HG02763 (cell line): ENCODE measurements around the gene CCDC18.
"Not testable (repeated sequence)": the region's sequence is repeated elsewhere in the genome, so short reads cannot be mapped to it uniquely, and the experiment has no call there.

ENCODE experiments used
- ATAC-seq: cut with Tn5 transposase; IDR thresholded peaks from one replicate; pipeline ENCODE4 v1.9.1; 2021; ENCODE audit warnings: mild to moderate bottlenecking, moderate library complexity; ENCODE audit not compliant: unreplicated experiment

The CCDC18 gene

DNA sequence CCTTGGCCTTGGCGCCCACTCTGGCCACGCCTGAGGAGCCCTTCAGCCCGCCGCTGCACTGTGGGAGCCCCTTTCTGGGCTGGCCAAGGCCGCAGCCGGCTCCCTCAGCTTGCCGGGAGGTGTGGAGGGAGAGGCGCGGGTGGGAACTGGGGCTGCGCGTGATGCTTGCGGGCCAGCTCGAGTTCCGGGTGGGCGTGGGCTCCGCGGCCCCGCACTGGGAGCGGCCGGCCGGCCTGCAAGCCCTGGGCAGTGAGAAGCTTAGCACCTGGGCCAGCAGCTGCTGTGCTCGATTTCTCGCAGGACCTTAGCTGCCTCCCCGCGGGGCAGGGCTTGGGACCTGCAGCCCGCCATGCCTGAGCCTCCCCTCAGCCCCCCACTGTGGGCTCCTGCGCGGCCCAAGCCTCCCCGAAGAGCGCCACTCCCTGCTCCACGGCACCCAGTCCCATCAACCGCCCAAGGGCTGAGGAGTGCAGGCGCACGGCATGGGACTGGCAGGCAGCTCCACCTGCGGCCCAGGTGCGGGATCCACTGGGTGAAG, 10.3 kb upstream of the CCDC18 start:
- ATAC-seq: not testable (repeated sequence)

DNA sequence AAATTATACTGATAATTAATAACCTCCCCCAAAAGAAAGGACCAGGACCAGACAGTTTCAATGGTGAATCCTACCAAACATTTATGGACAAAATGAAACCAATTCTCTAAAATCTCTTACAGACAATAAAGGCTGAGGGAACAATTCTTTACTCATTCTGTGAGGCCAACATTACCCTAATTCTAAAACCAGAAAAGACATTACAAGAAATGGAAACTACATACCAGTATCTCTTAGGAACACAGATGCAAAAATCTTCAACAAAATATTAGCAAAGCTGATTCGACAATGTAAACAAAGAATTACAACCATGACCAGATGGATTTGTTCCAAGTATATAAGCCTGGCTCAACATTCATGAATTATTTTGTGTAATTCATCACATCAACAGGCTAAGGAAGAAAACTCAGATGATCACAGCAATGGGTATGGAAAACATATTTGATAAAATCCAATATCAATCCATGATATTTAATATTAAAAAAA, 8.9 kb upstream of the CCDC18 start:
- no peak for ATAC-seq

- ATAC-seq: no peak
Measured at GRCh38 chr1:93172778-93173177, 7.7 kb upstream of the CCDC18 start.

- ATAC-seq: not testable (repeated sequence)
Measured at GRCh38 chr1:93174638-93175037, 5.9 kb upstream of the CCDC18 start.

GRCh38 chr1:93177991-93178390, 2.5 kb upstream of the CCDC18 start:
- ATAC-seq: no peak

DNA sequence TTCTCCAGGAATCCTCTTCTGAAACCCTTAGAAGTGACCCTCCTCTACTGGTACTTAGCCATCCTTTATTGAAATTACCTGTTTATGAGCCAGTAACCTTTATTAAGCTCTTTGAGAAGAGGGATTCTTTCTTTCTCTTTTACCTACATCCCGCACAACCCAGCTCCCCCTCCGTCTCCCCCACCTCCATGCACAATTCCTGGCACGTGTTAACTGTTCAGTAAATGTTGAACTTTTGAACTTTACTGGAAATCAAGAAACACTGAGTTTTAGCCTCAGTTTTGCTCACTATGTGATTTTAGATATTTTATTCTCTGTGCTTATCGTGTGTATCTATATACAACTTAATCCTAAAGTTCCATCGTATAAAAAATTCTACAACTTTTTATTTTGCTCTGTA, 2.1 kb upstream of the CCDC18 start:
- no peak for ATAC-seq

GRCh38 chr1:93179886-93180722, 420 bp upstream of the CCDC18 start, which contains the start of gene TMED5:
TSS of gene TMED5 (minus strand) at chr1:93180413. CDS start at chr1:93180242, 171 bp downstream.
- peak; percentile 86 for ATAC-seq

GRCh38 chr1:93186667-93187066, 6.1 kb downstream of the CCDC18 start:
- ATAC-seq: no peak

DNA sequence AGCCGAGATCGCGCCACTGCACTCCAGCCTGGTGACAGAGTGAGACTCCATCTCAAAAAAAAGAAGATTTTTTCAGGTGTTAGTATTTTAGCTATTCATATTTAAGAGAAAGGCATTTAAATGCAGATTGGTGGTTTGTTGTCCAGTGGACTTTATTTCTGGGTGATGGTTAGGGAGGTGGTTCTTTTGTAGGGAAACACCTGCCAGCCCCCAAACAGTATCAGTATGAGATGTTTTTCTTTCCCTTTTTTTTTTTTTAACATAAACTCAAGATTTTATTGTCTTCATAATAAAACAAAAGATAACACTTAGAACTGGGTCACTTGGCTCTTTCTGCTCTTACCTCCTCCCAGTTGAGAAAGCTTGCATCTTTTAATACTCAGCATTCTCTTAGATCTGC, 9.9 kb downstream of the CCDC18 start:
- no peak for ATAC-seq

DNA sequence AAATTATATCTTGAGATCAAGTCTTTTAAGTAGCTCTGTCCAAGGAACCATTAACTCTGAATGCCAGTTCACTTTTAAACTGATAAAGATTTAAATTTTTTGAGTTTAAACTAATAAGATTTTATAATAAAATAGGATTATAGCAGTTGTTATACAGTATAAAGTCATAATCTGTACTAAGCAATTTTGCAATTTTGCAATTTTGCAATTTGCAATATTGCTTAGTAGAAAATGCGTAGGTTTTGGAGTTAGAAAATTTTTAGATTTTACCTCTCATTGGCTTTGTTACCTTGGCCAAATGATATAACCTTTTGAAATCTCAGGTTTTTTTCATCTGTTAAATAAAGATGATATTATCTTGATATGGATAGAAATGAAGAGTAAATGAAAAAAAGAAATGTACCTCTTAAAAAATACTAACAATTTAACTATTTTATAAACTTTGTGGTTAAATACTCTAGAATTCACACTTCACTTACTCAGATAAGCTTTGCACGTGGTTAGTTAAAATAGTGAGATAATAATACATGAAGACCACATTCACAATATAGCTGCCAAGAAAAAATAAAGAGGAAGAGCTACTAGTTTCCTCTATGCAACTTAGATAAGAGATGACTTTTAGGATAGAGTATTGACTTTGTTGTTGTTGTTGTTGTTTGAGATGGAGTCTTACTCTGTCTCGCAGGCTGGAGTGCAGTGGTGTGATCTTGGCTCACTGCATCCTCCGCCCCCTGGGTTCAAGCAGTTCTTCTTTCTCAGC, 13.9 kb downstream of the CCDC18 start:
- no peak for ATAC-seq

DNA sequence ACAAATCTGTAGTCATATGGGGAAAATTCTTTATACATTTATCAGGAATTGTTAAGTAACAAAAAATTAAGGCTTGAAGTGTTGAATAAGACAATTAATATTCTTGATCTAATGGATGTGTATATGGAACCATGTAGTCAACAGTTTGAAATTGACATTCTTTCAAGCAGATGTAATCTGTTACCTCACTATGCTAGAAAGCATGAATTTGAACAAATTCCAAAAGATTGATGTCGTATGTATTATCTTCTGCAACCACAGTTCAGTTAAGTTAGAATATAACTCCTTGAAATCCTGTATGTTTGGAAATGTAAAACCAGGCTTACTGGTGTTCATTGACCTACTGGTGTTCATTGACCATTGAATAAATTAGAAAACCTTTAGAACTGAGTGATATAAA, 16.1 kb downstream of the CCDC18 start:
- no peak for ATAC-seq

DNA sequence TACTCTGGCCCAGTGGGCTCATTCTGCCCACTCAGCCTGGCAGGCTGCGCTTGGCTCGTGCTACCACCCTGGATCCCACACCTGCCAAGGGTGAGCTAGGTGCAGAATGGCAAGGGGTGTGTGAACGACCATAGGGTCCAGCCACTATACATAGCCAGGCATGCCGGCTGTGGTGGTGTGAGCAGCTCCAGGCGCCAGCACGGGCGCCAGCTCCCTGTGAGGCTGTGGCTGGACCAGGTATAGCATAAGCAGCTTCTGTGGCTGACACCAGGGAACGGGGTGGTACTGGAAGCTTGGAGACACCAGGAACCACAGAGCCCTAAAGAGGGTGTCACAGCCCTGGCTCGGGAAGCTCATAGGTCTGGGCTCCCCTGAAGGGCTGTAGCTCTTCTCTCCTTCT, 18.6 kb downstream of the CCDC18 start:
- no peak for ATAC-seq

- no peak for ATAC-seq
Measured at GRCh38 chr1:93200086-93200620, 19.6 kb downstream of the CCDC18 start.

DNA sequence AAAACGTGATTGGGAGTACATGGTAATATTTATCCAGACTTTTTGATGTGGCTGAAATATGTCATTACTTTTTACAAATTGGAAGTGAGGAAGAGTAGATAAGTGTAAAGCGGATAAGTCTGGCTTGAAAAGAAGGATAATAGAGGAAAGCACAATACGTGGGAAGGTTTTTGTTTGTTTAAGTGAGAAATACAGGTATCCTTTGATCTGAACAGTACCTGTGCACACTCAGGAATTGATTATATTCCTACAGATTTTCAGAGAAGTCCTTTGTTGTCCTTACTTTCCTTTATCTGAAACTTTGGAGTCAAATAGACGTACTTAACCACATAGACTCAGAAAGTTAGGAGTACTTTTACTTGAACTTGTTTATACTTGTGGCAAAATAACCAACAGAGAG, 20.2 kb downstream of the CCDC18 start:
- no peak for ATAC-seq

GRCh38 chr1:93205892-93206566, 25.5 kb downstream of the CCDC18 start:
- no peak for ATAC-seq

DNA sequence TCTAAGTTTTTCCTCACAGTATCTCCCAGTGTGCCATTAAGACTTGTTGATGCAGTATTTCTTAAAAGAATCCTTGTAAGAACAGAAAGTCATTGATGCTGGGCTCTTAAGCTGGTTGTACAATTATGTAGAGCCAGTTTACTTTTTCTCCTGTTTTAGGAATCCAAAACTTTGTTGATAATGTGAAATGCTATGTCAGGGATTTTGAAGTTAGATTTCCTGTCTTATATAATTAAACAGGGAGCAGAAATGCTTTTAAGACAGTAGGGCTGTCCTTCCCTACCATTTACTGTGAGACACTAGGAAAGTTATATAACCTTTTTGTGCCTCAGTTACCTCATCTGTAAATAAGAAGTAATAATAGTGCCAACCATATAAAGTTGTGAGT, 26.0 kb downstream of the CCDC18 start:
- no peak for ATAC-seq

DNA sequence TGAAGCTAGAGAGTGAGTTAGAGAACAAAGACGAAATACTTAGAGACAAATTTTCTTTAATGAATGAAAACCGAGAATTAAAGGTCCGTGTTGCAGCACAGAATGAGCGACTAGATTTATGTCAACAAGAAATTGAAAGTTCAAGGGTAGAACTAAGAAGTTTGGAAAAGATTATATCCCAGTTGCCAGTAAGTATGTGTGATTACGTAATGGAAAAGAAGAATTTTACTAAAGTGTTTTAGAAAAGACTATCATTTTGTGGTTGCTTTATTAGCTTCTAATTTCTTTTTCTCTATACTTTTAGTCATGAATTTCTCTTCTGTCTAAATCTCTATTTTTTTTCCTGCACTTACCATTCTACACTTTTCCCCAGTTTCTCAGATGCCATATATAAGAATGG, 26.7 kb downstream of the CCDC18 start:
- no peak for ATAC-seq

DNA sequence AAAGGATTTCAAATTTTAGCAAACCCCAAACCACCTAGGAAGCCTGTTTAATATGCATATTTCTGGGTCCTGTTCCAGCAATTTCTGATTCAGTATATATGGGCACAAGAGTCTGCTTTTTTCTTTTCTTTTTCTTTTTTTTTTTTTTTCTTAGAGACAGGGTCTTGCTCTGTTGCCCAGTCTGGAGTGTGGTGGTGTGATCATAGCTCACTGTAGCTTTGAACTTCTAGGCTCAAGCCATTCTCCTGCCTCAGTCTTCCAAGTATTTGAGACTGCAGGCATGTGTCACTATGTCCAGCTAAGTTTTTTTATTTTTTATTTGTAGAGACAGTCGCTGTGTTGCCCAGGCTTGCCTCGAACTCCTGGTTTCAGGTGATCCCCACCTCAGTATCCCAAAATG, 34.8 kb downstream of the CCDC18 start:
- ATAC-seq: no peak

GRCh38 chr1:93219443-93219842, 38.9 kb downstream of the CCDC18 start:
- peak; percentile 65 for ATAC-seq

DNA sequence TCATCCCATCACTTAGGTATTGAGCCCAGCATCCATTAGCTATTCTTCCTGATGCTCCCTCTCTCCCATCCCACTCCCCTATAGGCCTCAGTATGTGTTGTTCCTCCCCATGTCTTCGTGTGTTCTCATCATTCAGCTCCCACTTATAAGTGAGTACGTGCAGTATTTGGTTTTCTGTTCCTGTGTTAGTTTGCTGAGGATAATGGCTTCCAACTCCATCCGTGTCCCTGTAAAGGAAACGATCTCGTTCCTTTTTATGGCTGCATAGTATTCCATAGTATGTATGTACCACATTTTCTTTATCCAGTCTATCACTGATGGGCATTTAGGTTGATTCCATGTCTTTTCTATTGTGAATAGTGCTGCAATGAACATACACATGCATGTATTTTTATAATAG, 40.2 kb downstream of the CCDC18 start:
- ATAC-seq: not testable (repeated sequence)

- no peak for ATAC-seq
Measured at GRCh38 chr1:93221913-93222312, 41.4 kb downstream of the CCDC18 start.
